UCSD-AML1 (cell line): ENCODE data around the gene DTNBP1.

Experiments
- DNase-seq: peaks from one replicate; lab custom pipeline; 2025; ENCODE audit not compliant: unreplicated experiment; lab: John Stamatoyannopoulos, UW

DTNBP1 gene

DNA sequence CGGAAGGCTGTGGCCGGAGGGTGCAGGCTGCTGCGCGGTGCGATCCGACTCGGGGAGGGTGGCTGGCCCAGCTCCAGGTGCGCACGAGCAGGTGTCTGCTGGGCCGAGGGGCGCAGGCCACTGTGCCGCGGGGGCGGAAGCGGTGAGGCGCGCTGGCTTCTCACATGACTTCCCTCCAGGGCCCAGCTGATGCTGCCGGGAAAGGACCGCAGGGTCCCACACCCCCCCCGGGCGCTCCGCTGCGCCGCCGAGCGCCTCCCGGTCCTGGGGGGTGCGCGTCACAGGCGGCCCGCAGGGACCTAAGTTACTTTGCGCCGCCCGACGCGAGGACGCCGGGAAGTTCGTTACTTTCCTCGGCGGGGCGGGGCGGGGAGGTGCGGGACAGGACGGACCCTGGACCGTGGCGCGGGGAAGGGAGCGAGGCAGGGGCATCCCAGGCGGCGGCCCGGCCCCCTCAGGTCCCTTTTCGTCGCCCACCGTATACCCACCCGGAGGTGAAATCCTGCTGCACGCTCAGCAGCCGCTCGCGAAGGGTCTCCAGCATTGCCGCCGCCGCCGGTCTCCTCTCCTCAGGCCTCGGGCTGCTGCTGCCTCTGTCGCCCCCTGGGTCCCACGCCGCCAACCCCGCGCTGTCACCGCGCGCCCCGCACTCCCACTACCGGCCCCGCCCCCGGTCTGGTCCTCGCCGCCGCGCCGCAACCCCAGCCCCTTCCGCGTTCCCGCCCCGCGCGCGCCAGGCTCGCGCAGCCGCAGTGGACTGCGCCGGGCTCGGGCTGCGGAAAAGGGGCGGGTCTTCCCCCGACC is at the start of gene DTNBP1:
Gene DTNBP1, minus strand, starts transcription at position 703 of the 804 bp plus-strand sequence. Its CDS starts 159 bp downstream, at position 544.
- peak; percentile 89 for DNase-seq

GRCh38 chr6:15709651-15710269 is 46.9 kb upstream of the DTNBP1 start:
- DNase-seq, result no peak

DNA sequence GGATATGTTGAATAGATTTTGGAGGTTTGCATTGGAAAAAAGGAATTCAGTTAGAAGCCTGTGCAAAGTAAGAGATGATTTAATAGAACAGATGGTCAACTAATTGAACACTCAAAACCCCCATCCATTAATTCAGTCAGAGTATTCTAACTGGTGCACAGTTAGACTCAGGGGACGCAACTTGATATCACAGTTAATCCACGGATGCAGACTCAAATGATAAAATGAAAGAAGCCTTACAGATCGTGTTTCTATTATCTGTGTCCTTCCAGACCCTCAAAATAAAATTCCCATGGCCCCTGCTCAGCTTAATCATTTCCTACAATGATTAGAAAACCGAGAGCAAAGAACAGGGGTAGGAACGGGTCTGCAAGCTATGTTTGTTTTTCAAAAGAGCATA is 45.4 kb upstream of the DTNBP1 start:
- DNase-seq, result no peak

DNA sequence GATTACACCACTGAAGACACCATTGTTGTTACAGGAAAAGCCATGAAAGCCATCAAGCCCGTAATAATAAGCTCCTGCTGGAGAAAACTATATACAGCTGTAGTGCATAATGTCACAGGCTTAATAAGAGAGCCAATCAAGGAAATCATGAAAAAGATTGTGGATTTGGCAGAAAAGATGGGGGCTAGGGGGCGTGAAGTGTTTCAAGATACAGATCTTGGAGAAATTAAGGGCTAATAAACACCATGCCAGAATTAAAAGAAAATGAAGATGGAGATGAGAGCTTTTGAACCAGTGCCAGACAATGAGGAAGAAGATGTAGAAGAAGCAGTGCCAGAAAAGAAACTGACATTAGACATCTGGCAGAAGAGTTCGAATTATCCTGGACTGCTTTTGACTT is 43.2 kb upstream of the DTNBP1 start:
- no peak for DNase-seq

DNA sequence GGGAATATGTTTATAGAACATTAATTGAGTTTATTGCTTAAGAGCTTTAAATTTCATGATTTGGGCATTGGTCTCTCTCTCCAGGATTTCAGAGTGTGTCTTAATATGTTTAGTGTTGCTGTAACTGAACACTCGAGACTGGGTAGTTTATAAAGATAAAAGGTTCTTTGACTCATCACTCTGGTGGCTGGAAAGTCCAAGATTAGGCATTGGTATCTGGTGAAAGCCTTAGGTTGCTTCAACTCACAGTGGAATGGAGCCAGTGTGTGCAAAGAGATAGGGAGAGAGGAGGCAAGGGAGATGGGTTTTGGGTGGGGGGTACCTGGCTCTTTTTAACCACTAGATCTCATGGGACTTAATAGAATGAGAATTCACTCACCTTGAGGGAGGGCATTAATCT is 35.6 kb upstream of the DTNBP1 start:
- no peak for DNase-seq

DNA sequence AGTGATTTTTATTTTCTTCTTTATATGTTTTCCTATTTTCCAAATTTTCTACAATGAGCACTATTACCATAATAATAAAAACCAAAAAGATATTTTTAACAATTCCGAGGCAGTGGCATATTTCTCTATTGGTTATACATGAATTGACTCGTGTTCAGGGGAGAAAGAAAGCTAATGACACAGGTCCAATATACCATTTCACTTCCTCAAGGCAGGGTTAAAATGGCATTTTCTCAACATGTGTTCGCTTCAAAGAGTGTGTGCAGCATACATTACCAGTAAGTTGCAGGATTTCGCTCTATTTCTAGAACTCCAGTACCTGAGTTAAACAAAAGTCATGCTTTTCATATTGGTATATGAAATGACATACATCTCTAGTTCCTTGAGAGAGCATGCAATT is 35.1 kb upstream of the DTNBP1 start:
- no peak for DNase-seq

DNA sequence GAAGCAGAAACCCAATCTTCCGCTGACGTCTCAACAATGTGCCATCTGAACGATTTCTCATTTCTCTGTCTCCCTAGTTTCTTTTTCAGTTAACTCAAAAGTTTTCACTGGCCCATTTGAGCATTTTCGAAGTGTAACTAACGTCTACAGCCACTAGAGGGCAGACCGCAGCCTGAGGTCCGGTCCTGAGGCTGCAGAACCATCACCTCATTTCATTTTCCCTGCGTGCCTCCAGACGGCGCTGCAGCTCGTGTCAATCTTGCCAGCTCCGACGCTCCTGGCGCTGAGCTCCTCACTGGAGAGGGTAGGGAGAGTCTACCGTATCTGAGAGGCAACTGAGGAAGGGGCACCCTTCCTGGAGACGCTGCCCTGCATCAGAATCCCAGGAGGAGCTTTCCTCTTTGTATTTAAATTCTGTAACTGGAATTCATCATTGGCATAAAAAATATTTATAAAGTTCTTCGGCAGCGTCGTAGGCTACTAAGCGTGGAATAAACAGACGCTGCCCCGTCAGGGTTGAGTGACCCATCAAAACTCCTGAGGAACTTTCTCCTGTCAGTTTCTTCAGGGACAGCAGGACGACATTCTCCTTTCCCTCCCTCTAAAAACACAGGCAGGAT is 28.5 kb upstream of the DTNBP1 start:
- DNase-seq, result peak; percentile 77

- no peak for DNase-seq
These were observed 27.7 kb upstream of the DTNBP1 start for GRCh38 chr6:15690510-15690909.

GRCh38 chr6:15689586-15690482 is 27.0 kb upstream of the DTNBP1 start:
- DNase-seq, result no peak

- no peak for DNase-seq
These were observed 22.8 kb upstream of the DTNBP1 start for GRCh38 chr6:15685619-15686018.

DNA sequence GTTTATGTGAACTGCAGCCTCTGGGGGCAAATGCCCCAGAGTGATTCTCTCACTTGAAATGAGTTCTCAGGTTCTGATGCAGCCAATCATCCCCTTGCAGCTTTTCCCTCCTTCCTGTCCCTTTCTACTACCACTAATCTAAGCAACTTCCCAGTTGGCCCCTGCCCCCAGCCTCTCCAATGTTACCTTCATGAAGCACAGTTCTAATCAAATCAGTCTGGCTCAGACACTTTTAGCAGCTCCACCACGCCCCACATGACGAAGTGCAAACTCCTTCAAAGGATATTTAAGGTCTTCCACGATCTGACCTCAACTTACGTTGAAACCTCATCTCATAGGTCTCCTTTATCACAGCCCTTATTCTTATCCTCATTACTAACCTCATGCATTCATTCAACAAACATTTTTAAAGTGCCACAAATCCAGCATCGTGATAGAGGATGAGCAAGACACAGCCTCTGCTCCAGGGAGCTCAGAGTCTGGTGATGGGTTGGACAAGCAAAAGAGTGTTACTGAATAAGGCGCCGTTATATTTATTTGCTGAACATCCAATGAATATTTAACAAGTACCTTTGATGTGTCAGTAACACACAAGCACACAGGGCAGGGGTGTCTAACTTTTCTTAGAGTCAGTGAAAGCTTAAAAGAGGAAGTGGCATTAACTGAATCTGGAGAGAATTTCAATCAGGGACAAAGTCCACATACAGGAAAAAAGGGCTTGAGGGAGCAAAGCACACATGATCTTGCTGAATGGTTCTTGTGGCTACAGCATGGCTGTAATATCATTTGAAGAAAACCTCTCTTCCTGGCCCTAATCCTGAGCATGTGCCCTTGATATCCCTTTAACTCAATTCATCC is 20.4 kb upstream of the DTNBP1 start:
- no peak for DNase-seq

DNA sequence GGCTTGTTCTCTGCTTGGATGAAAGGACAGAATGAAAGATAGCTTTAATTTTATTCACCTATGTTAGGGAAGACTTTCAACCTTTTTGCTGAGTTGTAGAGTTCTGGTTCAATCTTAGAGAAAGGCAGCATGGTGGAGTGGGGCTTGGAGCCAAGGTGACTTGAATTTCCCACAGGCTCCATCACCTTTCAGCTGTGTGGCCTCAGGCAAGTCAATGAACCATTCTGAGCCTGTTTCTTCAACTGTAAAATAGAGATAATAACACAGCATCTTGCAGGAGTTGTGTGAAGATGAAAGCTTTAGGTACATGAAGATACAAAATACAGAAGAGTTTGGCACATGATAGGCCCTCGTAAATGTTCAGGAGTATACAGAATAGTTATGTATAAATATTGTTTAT is 19.1 kb upstream of the DTNBP1 start:
- no peak for DNase-seq

- DNase-seq, result no peak
These were observed 15.7 kb upstream of the DTNBP1 start for GRCh38 chr6:15678514-15678913.

- DNase-seq, result no peak
These were observed 15.0 kb upstream of the DTNBP1 start for GRCh38 chr6:15677822-15678221.

- no peak for DNase-seq
These were observed 12.8 kb upstream of the DTNBP1 start for GRCh38 chr6:15675536-15676220.

DNA sequence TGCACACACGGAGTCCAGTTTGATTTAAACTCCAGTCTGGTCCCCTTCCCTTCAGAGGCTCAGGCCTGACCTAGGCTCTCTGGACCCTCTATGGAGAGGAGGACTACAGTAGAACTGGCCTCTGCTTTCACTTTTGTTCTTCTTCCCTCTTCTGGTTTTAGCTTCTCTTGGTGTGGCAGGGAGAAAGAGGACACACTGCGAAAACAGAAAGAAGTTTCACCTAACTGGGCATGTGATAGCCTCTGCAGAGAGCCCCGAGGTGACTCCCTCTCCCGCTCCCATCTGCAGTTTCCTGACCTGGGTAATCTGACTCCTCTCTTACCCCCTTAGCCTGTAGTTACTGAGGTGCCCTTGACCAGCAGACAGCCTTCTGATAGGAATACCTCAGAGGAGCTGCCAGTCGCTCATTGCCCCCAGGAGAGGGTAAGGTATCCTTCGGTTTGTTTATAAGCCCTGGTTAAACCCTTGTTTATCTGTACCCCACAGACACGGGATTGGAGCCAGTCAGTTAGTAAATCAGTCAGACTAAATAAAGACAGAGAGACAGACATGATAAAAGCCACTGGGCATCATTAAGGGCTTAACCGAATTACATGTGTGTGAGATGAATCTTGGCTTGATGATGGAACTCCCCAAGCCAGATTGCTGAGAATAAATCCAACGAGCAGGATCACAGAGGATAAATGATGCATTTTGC is 12.0 kb upstream of the DTNBP1 start:
- DNase-seq, result no peak

DNA sequence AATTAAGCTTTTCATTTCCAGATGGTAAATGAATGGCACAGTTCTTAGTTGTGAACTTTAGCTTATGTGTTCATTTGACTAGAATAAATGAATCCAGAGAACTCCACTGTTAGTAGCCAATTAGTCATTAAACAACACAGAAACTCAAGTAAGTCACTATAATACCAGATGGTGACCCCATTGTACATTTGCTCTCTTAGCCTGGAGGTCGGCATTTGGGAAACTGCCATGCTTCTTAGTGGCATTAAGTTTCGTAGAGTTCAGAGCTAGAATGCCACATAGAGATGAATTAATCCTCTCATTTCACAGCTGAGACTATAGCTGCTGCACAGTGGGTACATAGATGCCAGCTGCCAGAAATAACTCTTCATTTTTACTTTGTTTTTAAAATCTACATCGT is 10.8 kb upstream of the DTNBP1 start:
- DNase-seq, result no peak

GRCh38 chr6:15672818-15673217 is 10.0 kb upstream of the DTNBP1 start:
- no peak for DNase-seq

GRCh38 chr6:15672291-15672690 is 9.5 kb upstream of the DTNBP1 start:
- DNase-seq, result no peak
